Cardiac septum (tissue), 1 donor: ENCODE measurements around the gene GPBP1. TPM values are rescaled to one million over a fixed set of nuclear protein-coding genes. Genes with fewer than 3 reads are reported as not detected.
A peak's percentile ranks its signal among the peaks of the same experiment; 100 is the strongest.

ENCODE experiments used
- DNase-seq: peaks from one replicate; pipeline ENCODE4 v3.0.0-alpha.2; 2020; ENCODE audit warnings: low spot score
- intact Hi-C: fragments of 100-400 bp; cut with DNase I; formaldehyde crosslinking; loops from one replicate; pipeline ENCODE4 v1.14.0; 2022
- total RNA-seq: library from RNA; stranded (reverse); fragmentation: NEBNext Ultra II Directional; extraction: Animal tissue kit (Norgen Biotek cat#: 25700); gene quantifications from one replicate; pipeline ENCODE4 v1.2.1, GENCODE V29; 2021
- donor health status: DM: no; HTN: no; CAD: no.

The GPBP1 gene
- total RNA-seq, 1 donor from 2014 or later, result 49.0 TPM

DNA sequence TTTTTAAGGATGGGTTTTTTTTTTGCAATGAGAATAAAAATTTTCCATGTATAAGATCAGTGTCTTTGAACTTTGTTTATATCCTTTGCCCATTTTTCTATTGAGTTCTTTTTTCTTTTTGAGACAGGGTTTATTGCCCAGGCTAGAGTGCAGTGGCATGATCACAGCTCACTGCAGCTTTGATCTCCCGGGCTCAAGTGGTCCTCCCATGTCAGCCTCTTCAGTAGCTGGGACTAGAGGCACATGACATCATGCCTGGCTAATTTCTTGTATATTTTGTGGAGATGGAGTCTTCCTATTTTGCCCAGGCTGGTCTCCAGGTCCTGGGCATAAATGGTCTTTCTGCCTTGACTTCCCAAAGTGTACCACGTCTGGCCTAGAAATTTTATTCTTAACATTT, 21.2 kb downstream of the GPBP1 start:
- DNase-seq, result no peak

DNA sequence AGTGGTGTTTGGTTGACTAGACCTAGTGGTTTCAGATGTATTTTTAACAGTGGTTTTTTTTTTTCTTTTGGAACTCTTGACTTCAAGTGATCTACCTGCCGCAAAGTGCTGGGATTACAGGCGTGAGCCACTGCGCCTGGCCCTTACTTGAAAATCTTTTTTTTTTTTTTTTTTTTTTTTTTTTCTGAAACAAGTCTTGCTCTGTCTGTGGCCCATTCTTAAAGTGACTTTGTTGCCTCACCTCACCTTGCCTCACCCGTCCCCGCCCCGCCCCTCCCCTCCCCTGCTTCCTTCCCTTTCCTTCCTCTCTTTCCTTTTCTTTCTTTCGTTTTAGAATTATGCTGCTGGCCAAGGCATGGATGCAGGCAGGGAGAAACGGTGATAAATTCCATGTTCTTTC, 26.0 kb downstream of the GPBP1 start:
- intact Hi-C loops, result no loop called here
- no peak for DNase-seq

More for the DNA sequence above, 21.2 kb downstream of the GPBP1 start:
- intact Hi-C loops, result no loop called here

DNA sequence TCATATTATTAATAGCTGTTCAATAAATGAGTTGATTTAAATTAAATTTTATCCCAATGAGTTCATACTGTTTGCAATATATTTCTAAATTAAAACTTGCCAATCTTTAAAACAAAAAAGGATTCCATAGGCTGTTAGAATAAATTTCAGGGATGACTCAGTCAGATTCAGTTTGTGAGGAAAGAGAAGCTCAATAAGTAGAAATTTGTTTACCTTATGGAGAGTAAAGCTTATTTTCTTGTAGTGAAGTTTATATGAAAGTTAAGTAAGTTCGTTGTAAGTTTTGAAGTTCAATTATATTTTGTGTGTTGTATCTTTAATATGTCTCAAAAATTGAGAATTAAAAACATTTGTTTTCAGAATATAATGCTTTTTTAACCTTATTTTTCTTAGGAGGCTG, 29.0 kb downstream of the GPBP1 start:
- no peak for DNase-seq
- intact Hi-C loops, result no loop called here

DNA sequence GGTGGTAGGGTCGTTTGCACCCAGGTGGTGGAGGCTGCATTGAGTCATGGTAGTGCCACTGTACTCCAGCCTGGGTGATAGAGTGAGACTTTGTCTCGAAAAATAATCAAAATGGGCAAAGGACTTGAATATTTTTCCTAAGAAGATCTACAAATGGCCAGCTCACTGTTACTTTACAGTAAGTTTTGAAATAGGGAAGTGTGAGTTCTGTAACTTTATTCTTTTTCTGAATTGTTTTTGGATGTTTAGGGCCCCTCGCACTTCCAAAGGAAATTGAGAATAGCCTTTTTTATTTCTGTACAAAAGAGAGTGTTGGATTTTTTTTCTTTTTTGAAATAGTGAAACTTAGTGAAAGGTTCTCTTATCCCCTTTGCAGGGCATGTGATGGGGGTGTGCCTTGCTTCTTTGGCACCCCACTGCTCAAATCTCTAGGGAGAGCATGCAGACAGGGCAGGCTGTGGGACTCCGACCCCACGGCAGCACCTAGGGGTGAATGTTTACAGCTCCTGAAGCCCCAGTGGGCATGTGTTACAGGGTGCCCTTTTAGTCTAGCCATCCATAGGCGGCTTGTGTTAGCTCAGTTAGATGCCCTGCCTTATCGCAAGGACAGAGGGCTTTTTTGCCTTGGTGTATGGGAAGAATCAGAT, 33.3 kb downstream of the GPBP1 start:
- intact Hi-C loops, result no loop called here
- DNase-seq, result no peak

DNA sequence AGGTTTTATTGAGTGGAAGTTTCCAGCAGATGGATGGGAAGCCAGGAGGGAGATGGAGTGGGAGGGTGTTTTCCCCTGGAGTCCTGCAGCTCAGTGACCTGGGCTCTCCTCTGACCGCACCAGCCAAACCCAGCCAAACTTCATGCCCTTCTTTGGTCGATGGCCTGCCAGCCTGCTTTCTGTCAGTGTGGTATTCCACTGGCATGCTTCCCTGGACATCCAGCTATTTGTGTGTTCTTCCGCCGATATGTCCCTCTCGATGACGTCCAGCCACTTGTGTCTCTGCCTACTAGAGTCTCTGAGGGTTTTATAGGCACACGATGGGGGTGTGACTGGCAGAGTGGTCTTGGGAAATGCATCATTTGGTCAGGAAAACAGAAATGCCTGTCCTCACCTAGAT, 33.8 kb downstream of the GPBP1 start:
- DNase-seq, result peak; percentile 89
- intact Hi-C loops, result loop anchor here (1.0 kb wide), 1 partner anchor 34 kb away; no protein-coding TSS in a partner anchor

DNA sequence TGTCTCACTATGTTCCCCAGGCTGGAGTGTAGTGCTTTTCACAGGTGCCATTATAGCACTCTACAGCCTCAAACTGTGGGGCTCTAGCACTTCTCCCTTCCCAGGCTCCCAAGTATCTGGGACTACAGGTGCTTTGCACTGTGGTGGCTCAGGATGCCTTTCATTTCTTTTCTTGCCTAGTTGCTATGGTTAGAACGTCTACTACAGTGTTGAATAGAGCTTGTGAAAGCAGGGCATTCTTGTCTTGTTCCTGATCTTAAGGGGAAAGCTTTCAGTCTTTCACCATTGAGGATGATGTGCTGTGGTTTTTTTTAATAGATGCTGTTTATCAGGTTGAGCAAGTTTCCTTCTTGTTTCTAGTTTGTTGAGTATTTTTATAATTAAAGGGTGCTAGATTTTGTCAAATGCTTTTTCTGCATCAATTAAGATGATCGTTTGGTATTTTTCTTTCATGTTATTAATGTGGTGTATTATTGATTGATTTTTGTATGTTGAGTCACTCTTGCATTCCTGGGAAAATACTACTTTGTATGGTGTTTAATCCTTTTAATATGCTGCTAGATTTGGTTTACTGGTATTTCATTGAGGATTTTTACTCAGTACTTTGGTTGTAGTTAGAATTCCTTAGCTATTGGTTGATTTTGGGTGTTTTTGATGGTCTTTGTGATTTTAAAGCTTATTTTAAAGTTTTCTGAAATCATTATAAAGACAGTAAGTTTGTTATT, 35.6 kb downstream of the GPBP1 start:
- no peak for DNase-seq
- intact Hi-C loops, result loop anchor here (10.0 kb wide), 1 partner anchor 945 kb away; no protein-coding TSS in a partner anchor

DNA sequence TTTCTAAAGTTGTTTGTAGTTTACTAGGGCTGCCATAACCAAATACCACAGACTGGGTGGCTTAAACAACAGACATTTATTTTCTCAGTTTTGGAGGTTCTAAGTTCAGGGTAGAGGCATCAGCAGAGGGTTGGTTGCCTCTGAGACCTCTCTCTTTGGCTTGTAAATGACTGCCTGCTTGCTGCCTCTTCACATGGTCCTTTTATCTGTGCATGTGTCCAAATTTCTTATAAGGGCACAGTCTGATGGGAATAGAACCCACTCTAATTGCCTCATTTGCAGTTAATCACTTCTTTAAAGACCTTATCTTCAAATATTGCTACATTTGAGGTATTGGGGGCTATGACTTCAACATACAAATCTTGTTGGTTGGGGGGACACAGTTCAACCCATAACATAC, 36.8 kb downstream of the GPBP1 start:
- intact Hi-C loops, result loop anchor here (10.0 kb wide), 1 partner anchor 946 kb away; no protein-coding TSS in a partner anchor
- no peak for DNase-seq

DNA sequence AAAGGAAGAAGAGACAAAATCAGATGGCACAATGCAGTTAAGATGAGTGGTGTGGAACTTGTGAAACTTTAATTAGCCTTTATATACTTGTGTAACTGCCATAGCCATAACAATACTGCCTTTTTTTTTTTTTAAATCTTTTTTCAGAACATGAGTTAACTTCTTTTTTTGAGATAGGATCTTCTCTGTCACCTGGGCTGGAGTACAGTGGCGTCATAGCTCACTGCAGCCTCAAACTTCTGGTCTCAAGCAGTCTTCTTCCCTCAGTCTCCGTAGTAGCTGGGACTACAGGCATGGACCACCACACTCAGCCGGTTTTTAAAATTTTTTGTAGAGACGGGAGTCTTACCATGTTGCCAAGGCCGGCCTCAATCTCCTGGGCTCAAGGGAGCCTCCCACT, 37.2 kb downstream of the GPBP1 start:
- intact Hi-C loops, result loop anchor here (10.0 kb wide), 1 partner anchor 946 kb away; no protein-coding TSS in a partner anchor
- DNase-seq, result no peak

DNA sequence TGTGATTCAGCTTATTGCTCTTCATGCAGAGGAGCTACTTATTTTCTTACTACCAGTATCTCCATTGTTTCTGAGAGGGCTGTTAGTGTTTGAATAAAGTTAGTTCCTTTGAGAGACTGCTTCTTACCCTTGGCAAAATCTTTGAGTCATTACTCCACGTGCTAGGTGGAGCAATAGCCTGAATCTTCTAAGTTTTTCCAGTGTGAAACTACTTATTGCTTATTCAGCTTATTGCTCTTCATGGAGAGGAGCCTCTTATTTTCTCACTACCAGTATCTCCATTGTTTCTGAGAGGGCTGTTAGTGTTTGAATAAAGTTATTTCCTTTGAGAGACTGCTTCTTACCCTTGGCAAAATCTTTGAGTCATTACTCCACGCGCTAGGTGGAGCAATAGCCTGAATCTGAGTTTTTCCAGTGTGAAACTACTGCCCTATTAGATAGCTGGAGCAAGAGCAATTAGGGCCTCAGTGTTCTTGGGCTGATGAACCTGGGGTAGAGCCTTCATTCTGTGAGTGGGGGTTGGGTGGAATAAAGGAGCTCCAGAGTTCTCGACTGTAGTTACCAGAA, 41.9 kb downstream of the GPBP1 start:
- intact Hi-C loops, result loop anchor here (5.0 to 10.0 kb wide), 2 partner anchors 78 to 951 kb away; no protein-coding TSS in a partner anchor

DNA sequence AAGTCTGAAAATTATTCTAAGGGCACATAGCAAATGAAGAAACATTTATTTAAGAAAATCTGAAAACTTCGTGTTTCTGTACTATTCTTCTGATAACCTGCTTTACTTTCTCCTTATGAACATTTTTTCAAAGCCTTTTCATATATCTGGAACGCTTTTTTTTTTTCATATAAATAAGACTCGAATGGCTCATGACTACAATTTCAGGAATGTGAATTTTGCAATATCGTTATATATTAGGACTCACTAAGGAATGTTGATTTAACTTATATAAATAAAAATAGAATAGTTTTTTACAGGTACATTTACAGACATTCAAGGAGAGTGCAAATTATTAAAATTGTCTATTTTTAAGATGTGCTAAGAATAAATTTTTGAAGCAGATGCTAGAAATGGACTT, 42.9 kb downstream of the GPBP1 start:
- DNase-seq, result no peak
- intact Hi-C loops, result loop anchor here (5.0 to 10.0 kb wide), 2 partner anchors 79 to 952 kb away; no protein-coding TSS in a partner anchor

More for the DNA sequence above, 41.9 kb downstream of the GPBP1 start:
- no peak for DNase-seq

DNA sequence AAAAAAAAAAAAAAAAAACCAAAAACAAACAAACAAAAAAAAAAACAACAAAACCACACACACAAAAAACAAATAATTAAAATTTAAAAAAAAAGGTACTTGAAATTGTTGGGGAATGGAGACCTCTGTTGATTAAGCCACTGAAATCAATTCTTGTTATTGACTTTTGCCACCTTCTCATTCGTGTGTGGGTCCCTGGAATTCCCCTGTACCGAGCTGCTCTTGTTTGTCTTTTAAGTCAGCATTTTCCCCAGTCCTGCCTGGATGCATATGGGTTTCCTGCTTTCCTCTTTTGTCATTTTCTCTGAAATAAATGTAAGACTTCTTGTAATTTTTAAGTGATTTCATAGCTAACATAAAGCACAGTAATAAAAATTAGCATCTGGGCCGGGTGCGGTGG, 45.5 kb downstream of the GPBP1 start:
- intact Hi-C loops, result loop anchor here (5.0 to 10.0 kb wide), 2 partner anchors 82 to 955 kb away; no protein-coding TSS in a partner anchor
- DNase-seq, result no peak

DNA sequence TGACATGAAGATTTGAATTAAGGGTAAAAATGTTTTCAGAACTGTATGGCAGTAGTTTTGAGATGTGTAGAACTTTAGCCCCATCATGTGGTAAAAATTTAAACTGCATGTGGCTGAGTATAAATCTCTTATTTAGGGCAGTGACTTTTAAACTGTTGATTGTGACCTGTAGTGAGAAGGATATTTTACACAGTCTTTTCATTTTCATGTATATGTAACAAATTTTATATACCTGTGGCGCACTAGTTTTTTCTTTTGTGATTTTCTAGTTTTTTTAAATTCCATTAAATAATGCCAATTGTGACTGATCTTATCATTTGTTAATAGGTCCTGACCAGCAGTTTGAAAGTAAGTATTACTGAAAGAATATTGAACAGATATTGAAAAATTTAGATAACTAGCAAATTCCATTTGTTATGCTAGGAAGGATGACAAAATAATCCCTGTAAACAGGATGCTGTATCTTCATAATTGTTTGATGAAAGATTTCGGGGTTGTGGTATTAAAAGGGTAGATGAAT, 47.2 kb downstream of the GPBP1 start:
- intact Hi-C loops, result loop anchor here (2.0 kb wide), 1 partner anchor 320 kb away; no protein-coding TSS in a partner anchor
- DNase-seq, result no peak

DNA sequence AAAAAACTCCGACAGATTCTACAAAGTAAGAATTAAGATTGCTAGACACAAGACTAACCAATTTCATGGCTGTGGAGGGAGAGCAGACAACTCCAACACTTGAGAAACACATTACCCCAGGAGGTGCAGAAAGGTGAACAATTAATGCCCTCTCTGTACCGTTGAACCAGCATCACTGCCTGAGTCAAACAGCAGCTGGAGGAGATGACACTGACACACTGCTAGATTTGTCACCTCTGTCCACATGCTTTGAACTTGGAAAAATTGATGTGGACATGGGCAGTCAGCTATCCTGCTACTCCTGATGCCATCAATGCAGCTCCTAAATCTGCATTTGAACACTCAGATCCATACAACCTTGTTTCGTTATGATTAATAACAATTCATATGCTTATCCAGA, 51.7 kb downstream of the GPBP1 start:
- intact Hi-C loops, result no loop called here
- no peak for DNase-seq

DNA sequence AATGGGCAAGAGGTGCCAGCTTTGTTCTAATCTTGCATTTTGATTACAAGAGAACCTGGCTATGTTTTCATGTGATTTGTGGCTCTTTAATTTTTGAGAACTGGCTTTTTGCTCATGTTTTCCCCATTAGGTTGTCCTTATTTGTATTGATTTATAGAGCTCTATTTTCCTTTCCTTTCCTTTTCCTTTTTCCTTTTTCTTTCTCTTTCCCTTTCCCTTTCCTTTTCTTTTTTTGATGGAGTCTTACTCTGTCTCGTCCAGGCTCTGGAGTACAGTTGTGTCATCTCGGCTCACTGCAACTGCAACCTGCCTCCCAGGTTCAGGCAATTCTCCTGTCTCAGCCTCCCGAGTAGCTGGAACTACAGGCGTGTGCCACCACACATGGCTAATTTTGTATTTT, 55.5 kb downstream of the GPBP1 start:
- intact Hi-C loops, result no loop called here
- no peak for DNase-seq

DNA sequence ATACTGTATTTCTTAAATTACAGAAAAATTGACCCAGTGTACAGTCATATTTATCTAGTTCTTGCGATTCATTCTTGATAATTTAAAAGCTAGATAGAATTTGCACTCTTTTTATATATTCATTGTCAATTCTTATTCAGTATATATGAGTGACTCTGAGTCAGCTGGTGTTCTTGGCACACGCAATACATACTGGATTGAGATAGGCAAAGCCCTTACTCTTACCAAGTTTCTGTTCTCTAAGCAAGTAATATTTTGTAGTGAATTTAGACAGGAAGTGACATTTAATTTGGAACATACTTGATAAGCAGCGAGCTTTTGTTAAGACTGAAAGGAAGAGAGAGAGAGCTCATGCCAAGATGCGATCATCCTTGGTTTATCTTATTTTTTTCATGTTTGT, 57.7 kb downstream of the GPBP1 start:
- intact Hi-C loops, result no loop called here
- DNase-seq, result no peak

DNA sequence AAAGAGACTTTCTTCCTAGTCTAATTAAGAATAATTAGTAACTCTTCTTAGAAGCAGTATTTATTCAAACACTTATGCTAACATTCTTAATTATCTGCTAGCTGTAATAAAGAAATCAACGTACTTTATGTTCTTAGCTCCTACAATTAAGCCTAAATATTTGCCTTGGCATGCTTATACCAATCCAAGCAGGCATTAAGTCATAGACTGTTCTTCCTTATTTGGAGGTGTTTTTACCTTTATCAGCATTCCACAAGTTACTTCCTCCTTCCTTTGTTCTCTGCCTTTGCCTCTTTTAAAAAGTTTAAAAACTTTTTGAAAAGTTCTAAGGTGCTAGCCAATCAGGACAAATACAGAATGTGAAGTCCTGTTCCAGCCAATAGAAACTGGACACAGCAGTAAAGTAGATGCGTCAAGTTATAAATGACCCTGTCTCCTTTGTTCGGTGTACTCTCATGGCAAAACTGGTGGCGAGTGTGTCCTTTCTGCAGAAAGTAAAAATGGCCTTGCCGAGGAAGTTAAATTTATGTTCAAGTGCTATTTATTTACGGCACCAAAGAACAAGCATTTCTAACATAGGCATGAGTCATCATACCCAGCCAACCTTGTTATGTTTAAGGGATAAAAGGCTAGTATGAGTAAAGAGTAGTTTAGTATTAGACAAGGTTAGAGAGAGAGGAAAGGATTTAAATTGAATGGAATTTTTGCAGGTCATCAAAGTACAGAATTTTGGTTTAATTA, 58.6 kb downstream of the GPBP1 start:
- intact Hi-C loops, result no loop called here

DNA sequence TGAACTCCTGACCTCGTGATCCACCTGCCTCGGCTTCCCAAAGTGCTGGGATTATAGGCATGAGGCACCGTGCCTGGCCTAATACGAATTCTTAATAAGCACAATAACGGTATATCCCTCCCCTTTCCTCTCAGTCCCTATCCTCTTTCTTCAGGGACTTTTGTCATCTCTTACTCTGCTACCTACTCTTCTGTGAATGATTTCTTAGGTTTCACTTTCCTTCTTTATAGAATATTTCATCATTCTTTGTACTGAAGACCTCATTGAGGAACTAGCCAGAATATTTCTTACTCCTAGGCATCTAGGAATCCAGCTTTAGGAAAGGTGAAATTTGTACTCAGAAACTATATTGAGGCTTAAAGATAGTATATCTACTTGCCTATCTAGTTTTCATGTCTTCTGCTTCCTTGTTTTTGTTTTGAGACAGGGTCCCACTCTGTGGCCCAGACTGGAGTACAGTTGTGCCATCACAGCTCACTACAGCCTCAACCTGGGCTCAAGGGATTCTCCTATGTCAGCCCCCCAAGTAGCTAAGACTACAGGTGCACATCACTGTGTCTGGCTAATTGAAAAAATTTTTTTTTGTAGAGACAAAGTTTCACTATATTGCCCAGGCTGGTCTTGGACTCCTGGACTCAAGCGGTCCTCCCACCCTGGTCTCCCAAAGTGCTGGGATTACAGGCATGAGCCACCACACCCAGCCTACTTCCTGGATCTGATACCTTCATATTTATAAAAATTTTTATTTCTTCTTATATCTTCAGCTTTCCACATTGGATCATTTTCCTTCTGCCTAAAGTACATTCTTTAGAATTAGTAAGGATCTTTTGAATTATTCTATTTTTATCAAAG, 69.7 kb downstream of the GPBP1 start:
- intact Hi-C loops, result no loop called here
- DNase-seq, result no peak

More for the DNA sequence above, 58.6 kb downstream of the GPBP1 start:
- DNase-seq, result no peak

DNA sequence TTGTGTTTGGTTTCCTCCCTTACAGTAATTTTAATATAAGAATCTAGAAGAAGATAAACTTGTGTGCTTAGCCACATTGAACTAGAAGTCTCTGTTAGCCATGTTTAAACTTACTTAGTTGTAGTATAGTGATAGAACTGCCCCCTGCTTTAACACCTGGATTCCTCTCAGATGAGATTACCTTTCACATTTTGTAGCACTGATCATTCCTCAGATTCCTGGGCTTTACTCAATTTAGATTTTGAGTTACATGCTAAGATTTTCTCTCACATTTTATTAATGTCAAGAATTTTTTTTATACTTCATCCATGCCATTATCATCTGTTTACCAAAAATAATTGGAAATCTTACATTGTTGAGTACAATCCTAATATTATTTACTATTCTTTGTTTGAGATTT, 70.5 kb downstream of the GPBP1 start:
- intact Hi-C loops, result no loop called here
- DNase-seq, result no peak

DNA sequence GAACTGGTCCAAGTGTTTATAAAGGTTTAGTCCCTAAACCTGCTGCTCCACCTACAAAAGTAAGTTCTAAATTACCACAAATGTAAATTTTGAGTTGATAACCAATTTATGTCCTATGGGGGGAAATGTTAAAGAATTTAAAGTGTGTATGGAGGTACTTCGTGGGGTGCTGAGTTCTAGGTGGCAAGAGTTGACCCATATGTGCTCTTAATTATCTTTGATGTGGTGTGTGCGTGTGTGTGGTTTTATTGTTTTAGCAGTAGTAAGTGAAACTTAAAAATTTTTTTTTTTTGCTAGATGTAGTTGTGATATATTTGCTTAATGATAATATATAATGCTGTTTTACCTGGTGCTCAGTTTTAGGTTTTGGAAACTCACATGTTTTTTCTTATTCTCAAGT, 72.6 kb downstream of the GPBP1 start:
- DNase-seq, result no peak
- intact Hi-C loops, result no loop called here
